HT-29 (cell line): ENCODE data around the gene ZNF862. TPM values are rescaled to one million over a fixed set of nuclear protein-coding genes. Genes with fewer than 3 reads are reported as not detected.
"Not testable (repeated sequence)": the region's sequence is repeated elsewhere in the genome, so short reads cannot be mapped to it uniquely, and the experiment has no call there.

ENCODE experiments used
- DNase-seq: peaks from one replicate; pipeline ENCODE4 v3.0.0-alpha.2; 2015; ENCODE audit warnings: low spot score
- total RNA-seq: library from RNA; depleted of rRNA; stranded (reverse); fragments of >200 nt; shearing (Covaris generic); gene quantifications from 2 replicates; pipeline ENCODE4 v1.2.3, GENCODE V29; 2014

The ZNF862 gene
- total RNA-seq, 1 experiment from 2014 or later, result 11.7 TPM

GRCh38 chr7:149879766-149880637, 41.8 kb downstream of the ZNF862 start:
- no peak for DNase-seq

- no peak for DNase-seq
Observed at GRCh38 chr7:149880638-149881311, 42.6 kb downstream of the ZNF862 start.

GRCh38 chr7:149881328-149882247, 43.4 kb downstream of the ZNF862 start:
- no peak for DNase-seq

- DNase-seq, result no peak
Observed at GRCh38 chr7:149882248-149883047, 44.3 kb downstream of the ZNF862 start.

- no peak for DNase-seq
Observed at GRCh38 chr7:149883048-149883438, 44.9 kb downstream of the ZNF862 start.

GRCh38 chr7:149883452-149883861, 45.3 kb downstream of the ZNF862 start:
- DNase-seq, result peak; percentile 75

GRCh38 chr7:149884016-149884415, 45.8 kb downstream of the ZNF862 start:
- no peak for DNase-seq

- no peak for DNase-seq
Observed at GRCh38 chr7:149884541-149884940, 46.4 kb downstream of the ZNF862 start.

- DNase-seq, result no peak
Observed at GRCh38 chr7:149885191-149886017, 47.2 kb downstream of the ZNF862 start.

- no peak for DNase-seq
Observed at GRCh38 chr7:149886018-149886415, 47.8 kb downstream of the ZNF862 start.

GRCh38 chr7:149887311-149887710, 49.1 kb downstream of the ZNF862 start:
- no peak for DNase-seq

GRCh38 chr7:149890715-149891114, 52.5 kb downstream of the ZNF862 start:
- DNase-seq, result not testable (repeated sequence)

GRCh38 chr7:149894957-149895356, 56.8 kb downstream of the ZNF862 start:
- not testable (repeated sequence) for DNase-seq

GRCh38 chr7:149907776-149908376, 69.7 kb downstream of the ZNF862 start:
- not testable (repeated sequence) for DNase-seq

GRCh38 chr7:149910219-149910618, 72.0 kb downstream of the ZNF862 start:
- not testable (repeated sequence) for DNase-seq

GRCh38 chr7:149912126-149912525, 74.0 kb downstream of the ZNF862 start:
- DNase-seq, result not testable (repeated sequence)
